GM21360 (cell line): ENCODE data around the gene CFAP61.
A peak's percentile ranks its signal among the peaks of the same experiment; 100 is the strongest.
"Not testable (repeated sequence)": the region's sequence is repeated elsewhere in the genome, so short reads cannot be mapped to it uniquely, and the experiment has no call there.

ENCODE experiments used
- ATAC-seq: cut with Tn5 transposase; IDR thresholded peaks from one replicate; pipeline ENCODE4 v1.9.1; 2021; ENCODE audit warnings: mild to moderate bottlenecking, moderate library complexity; ENCODE audit not compliant: unreplicated experiment

CFAP61 gene

DNA sequence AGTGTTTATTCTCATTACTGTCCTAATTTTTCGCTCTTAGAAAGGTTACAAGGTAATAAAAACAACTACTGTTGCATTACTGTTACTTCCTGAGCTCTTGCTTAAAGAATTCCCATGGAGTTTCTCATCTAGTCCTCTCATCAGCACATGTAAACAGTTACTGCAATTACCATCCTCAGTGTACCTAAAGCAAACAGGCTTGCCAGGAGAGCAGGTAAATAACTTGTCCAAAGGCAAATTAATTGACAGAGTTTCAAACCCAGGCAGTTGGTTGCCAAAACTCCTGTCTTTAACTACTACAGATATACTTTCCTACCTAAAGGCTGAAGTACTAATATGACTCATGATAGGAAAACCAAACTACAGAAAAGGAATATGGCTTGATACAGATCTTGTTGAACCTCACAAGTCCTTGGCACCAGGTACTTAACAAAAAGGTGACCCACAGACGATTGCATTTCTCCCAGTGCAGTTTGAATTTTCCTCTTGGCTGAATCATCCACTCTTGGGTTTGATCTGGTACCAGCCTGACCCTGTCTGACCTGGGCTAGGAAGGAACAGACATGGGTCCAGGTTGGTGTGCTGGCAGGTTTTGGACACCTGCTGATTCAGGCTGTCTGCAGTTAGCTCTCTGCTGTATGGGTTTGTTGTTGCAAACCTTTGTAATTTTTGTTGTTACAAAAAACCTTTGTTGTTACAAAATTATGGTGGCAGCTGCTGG, 153.0 kb downstream of the CFAP61 start:
- ATAC-seq = no peak

- no peak for ATAC-seq
Measured at GRCh38 chr20:20205862-20206236, 153.5 kb downstream of the CFAP61 start.

DNA sequence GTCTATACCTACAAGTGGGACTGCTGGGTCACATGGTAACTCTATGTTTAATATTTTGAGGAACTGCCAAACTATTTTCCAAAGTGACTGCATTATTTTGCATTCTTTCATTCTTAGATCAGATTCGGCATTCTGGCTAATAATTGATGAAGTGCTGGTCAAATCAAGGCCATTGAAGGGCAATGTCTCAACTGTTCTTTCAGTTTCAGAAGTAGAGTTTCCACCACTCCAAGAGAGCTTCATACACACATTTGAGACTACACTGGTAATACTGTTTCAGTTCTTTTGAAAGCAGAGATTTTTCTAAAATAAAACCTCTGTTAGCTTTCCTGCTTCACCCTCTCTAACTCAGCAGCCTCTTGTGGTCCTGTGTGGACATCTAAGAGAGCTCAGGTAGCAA, 154.5 kb downstream of the CFAP61 start:
- peak; percentile 53 for ATAC-seq

- ATAC-seq = no peak
Measured at GRCh38 chr20:20207291-20207690, 155.0 kb downstream of the CFAP61 start.

- peak; percentile 73 for ATAC-seq
Measured at GRCh38 chr20:20207872-20208271, 155.5 kb downstream of the CFAP61 start.

DNA sequence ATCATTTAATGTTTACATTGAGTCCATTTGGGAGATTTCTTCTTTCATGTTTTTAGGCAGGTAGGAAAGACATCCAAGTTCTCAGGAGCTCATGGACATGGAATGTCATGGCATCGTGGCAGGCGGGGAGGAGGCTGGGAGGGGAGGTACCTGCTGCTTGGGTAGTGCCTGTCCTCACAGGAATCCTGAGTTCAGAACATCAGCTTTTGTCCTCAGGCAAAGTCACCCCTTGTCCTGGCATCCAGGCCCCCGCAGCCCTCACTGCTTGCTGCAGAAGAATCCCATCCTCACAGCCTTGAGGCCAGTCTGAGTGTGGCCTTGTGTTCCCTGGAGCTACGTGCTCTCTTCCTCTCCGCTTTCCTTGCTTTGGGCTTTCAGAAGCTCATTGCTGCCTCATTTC, 157.4 kb downstream of the CFAP61 start:
- no peak for ATAC-seq

GRCh38 chr20:20210327-20210726, 158.0 kb downstream of the CFAP61 start:
- ATAC-seq = no peak

DNA sequence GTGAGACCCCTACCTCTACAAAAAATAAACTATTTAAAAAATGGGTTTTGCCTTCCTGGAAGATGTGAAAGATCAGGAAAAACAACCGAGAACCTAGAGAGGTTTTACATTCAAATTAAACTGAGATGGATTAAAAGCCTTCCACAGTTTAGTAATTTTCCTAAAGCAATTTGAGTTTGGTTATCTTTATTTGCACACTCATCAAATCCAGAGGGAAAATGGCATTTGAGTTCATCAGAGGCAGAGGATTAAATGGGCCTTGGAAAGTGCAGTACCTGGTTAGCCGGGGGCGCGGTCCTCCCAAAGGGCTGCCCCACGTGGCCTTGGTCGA, 158.6 kb downstream of the CFAP61 start:
- ATAC-seq = no peak

- ATAC-seq = no peak
Measured at GRCh38 chr20:20211274-20211987, 159.1 kb downstream of the CFAP61 start.

- no peak for ATAC-seq
Measured at GRCh38 chr20:20211988-20212518, 159.7 kb downstream of the CFAP61 start.

DNA sequence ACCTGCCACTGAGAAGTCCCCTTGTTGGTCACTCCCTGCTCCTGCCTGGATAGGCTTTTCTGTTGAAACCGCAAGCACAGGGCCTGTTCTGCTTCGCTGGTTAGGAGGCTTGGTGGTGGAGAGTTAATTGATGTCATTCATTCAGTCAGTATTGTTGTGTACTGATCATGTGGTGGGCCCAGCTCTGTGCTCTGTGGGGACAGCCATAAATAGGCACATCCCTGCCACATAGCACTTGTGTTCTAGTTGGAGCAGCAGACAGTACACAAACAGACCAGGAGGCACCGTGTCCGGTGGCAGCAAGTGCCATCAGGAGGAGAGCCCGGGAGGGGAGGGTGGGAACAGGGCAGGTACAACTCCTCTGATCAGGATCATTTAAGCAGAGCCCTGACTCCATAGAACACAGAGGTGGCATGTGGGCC, 160.4 kb downstream of the CFAP61 start:
- ATAC-seq = no peak

- no peak for ATAC-seq
Measured at GRCh38 chr20:20213526-20214121, 161.3 kb downstream of the CFAP61 start.

DNA sequence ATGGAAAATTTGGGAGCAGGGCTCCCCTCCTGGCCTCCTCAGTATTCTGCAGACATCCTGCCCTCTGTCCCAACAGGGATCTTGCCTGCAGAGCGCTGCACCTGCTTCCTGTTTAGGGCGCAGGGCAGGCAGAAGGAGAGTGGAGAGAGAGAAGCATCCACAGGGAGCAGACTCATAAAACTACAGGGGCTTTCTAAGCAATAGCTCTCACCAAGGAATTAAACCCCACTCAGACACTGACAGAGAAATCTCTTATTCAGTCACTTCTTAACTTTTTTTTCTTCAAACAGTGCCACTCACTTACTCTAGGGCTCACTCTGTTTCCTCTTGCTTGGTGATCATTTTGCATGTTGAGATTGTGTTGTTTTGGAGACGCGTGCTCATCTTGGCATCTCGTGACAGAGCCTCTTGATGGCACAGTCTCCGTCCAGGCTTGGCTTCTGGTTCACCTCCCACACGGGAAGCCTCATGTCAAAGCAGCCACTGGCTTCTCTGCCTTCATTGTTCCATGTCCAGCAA, 162.5 kb downstream of the CFAP61 start:
- ATAC-seq = no peak

- ATAC-seq = no peak
Measured at GRCh38 chr20:20215976-20216727, 163.8 kb downstream of the CFAP61 start.

GRCh38 chr20:20216941-20217340, 164.6 kb downstream of the CFAP61 start:
- no peak for ATAC-seq

DNA sequence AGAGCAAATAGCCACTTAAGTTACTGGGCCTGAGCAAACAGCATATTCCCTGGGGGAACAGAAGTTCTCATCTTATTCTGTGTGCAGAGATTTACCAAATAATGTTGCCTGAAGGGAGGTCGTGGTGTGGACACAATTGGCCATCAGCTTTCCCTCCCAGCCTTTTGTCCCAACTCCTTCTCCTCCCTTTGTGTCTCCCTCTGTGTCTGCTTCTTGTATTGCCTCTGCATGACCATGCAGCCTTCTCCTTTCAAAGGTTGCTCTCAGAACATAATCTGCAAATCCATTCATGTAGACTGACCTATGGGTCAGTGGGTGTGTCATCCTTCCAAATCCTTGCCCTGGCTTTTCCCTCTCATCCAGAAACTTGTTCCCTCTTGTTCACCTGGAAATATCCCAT, 165.3 kb downstream of the CFAP61 start:
- ATAC-seq = no peak

GRCh38 chr20:20218106-20218505, 165.8 kb downstream of the CFAP61 start:
- not testable (repeated sequence) for ATAC-seq

DNA sequence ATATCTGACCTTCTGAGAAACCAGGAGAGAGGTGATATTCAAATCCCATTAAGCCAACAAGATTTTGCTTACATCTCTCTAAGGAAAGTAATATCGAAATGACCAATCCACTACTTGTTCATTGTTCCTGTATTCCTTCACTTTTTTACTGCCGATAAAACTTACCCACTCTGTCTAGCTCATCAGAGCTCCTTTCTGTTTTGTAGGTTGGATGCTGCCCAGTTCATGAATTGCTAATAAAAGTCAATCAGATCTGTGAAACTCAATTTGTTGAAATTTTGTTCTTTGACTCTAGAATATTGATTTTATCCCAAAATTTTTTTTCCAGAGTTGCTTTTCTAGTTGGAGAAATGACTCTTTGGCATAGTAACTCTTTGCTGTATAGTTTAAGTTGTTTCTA, 166.7 kb downstream of the CFAP61 start:
- ATAC-seq = no peak

DNA sequence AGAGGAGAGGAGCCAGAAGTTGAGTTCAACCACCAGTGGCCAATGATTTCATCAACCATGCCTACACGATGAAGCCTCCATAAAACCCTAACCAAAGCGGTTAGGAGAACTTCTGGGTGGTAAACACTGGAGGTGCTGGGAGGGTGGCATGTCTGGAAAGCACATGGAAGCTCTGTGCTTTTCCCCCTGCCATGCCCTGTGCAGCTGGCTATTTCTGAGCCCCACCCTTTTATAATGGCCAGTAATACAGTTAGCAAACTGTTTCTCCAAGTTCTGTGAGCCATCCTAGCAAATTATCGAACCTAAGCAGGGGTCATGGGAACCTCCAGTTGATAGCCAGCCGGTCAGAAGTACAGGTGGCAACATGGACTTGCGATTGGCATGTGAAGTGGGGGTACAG, 167.8 kb downstream of the CFAP61 start:
- ATAC-seq = no peak

DNA sequence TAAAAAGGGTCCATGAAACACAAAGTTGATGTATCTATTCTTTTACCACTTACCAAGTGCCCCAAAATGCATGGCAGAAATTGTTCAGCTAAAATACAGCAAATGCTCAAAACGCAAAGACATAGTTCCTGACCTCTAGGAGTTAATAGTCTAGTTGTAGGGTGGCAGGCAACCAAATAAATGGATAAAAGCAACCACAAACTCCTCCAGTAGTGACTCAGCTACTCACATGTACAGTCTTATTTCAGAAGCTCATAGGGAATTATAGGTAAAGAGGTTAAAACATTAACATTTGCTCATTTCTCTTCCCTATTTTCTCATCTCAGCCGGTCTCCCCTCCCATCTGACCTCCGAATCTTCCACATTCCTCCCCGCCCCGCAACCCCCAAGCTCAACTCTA, 171.6 kb downstream of the CFAP61 start:
- ATAC-seq = no peak

- ATAC-seq = no peak
Measured at GRCh38 chr20:20224806-20225205, 172.5 kb downstream of the CFAP61 start.
